K562 (cell line): Measurements from ENCODE around the gene INPPL1.

Experiments
- EGR1 ChIP-seq: fragments of 450-650 bp; conservative IDR thresholded peaks from 2 replicates; pipeline ENCODE4 v1.6.1; 2017; ENCODE audit warnings: mild to moderate bottlenecking
- EZH2 ChIP-seq: IDR thresholded peaks from 2 replicates; pipeline ENCODE4 v1.6.1; 2012; ENCODE audit warnings: low read depth, mild to moderate bottlenecking, inconsistent platforms, low read length, borderline replicate concordance
- POLR2A ChIP-seq: fragments of 450-650 bp; conservative IDR thresholded peaks from 2 replicates; pipeline ENCODE4 v1.6.1; 2016
- POLR2G ChIP-seq: fragments of 200-400 bp; formaldehyde crosslinking; IDR thresholded peaks from 2 replicates; pipeline ENCODE4 v1.6.1; 2017; ENCODE audit warnings: low read depth, mild to moderate bottlenecking, antibody characterized with exemption, low read length, moderate library complexity
- SMAD1 ChIP-seq: fragments of 150-350 bp; IDR thresholded peaks from 2 replicates; pipeline ENCODE4 v1.6.1; 2014; ENCODE audit warnings: low read length, low read depth; ENCODE audit not compliant: partially characterized antibody

DNA sequence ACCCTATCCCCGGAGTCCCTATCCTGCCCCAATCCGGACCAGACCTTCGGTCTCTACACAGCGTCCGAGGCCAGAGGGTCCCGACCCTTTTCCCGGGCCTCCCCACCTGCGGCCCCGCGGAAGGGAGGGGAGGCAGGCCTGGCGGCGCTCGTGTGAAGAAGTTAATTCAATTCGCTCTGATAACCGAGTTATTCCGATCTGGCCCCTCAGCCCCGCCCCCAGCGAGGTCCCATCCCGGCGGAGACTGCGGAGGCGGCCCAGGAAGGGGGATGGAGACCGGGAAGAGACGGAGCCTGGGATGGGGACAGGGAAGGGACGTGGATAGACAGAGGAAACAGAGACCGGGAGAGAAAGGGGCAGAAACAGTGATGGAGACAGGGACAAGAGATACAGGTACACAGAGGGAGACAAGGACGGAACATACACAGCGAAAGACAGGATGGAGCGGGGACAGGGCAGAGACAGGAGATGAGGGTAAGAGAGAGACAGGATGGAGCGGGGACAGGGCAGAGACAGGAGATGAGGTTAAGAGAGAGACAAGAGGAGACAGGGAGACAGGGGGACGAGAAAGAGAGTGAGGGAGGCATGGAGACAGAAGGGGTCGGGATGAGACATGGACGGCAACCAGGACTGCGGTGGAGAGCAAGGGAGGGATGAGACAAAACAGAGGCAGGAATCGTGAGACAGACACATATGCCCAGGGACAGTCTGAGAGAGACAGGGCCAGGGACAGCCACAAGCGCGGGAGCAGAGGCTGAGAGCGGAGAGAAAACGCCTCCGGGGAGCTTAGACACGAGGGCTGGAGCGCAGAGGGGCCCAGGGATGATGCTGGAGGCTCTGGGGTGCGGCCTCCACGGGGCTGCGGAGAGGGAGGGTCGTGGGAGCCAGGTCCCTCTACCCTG is 20.0 kb downstream of the INPPL1 start:
- no peak for TF ChIP-seq EGR1
- no peak for TF ChIP-seq EZH2
- TF ChIP-seq POLR2G = no peak
- TF ChIP-seq POLR2A = no peak
- TF ChIP-seq SMAD1 = no peak
